ENCODE measurements around the gene NMT1. TPM values are rescaled to one million over a fixed set of nuclear protein-coding genes. Genes with fewer than 3 reads are reported as not detected.

NMT1 gene
- total RNA-seq, 2 donors from 2014 or later, result 122 to 136 TPM

DNA sequence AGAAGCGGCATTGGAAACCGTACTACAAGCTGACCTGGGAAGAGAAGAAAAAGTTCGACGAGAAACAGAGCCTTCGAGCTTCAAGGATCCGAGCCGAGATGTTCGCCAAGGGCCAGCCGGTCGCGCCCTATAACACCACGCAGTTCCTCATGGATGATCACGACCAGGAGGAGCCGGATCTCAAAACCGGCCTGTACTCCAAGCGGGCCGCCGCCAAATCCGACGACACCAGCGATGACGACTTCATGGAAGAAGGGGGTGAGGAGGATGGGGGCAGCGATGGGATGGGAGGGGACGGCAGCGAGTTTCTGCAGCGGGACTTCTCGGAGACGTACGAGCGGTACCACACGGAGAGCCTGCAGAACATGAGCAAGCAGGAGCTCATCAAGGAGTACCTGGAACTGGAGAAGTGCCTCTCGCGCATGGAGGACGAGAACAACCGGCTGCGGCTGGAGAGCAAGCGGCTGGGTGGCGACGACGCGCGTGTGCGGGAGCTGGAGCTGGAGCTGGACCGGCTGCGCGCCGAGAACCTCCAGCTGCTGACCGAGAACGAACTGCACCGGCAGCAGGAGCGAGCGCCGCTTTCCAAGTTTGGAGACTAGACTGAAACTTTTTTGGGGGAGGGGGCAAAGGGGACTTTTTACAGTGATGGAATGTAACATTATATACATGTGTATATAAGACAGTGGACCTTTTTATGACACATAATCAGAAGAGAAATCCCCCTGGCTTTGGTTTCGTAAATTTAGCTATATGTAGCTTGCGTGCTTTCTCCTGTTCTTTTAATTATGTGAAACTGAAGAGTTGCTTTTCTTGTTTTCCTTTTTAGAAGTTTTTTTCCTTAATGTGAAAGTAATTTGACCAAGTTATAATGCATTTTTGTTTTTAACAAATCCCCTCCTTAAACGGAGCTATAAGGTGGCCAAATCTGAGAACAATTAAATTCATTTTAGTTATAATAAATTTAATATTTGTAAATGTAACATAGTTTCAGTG lies 88.8 kb downstream of the NMT1 start:
- peak; percentile 81 for DNase-seq
- peak overlapping the region; percentile 98 for H3K27ac ChIP-seq (ENCODE audit: low read depth, low read length)
- H3K4me3 Mint-ChIP-seq, result peak overlapping the region; percentile 96
- H3K4me3 ChIP-seq (ENCODE audit: low read length), result peak overlapping the region; percentile 99
- peaks cover 28% of the 10 kb centered on the region for H3K4me1 Mint-ChIP-seq
- peak overlapping the region; percentile 89 for H3K9ac ChIP-seq (ENCODE audit: extremely low read depth, low read length, poor library complexity, severe bottlenecking)
- H3K36me3 Mint-ChIP-seq (ENCODE audit: low read depth), result no peaks in the 10 kb centered on the region
- TF ChIP-seq, protein P1, sequence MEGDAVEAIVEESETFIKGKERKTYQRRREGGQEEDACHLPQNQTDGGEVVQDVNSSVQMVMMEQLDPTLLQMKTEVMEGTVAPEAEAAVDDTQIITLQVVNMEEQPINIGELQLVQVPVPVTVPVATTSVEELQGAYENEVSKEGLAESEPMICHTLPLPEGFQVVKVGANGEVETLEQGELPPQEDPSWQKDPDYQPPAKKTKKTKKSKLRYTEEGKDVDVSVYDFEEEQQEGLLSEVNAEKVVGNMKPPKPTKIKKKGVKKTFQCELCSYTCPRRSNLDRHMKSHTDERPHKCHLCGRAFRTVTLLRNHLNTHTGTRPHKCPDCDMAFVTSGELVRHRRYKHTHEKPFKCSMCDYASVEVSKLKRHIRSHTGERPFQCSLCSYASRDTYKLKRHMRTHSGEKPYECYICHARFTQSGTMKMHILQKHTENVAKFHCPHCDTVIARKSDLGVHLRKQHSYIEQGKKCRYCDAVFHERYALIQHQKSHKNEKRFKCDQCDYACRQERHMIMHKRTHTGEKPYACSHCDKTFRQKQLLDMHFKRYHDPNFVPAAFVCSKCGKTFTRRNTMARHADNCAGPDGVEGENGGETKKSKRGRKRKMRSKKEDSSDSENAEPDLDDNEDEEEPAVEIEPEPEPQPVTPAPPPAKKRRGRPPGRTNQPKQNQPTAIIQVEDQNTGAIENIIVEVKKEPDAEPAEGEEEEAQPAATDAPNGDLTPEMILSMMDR (conservative IDR thresholded peaks at IDR 0.05), result no peak
- peak overlapping the region; percentile 98 for H3K27ac Mint-ChIP-seq
- H3K27me3 ChIP-seq (ENCODE audit: control insufficient read depth, insufficient read depth, low read length, poor library complexity, severe bottlenecking), result no peaks in the 10 kb centered on the region
- no peaks in the 10 kb centered on the region for H3K9me3 ChIP-seq (ENCODE audit: control insufficient read depth, low read length)
- no peaks in the 10 kb centered on the region for H3K9me3 Mint-ChIP-seq
- H3K4me1 ChIP-seq (ENCODE audit: control insufficient read depth, insufficient read depth, low read length), result peaks cover 10% of the 10 kb centered on the region
- H3K27me3 Mint-ChIP-seq (ENCODE audit: insufficient read depth), result no peaks in the 10 kb centered on the region
- WGBS, 2 experiments (ENCODE audit: insufficient coverage in 1 of 2, insufficient read length in 1 of 2), result 1 to 3% methylated on average over 25 to 55 of the region's 56 CpGs
- H3K36me3 ChIP-seq (ENCODE audit: control insufficient read depth, insufficient read depth, low read length), result no peaks in the 10 kb centered on the region

DNA sequence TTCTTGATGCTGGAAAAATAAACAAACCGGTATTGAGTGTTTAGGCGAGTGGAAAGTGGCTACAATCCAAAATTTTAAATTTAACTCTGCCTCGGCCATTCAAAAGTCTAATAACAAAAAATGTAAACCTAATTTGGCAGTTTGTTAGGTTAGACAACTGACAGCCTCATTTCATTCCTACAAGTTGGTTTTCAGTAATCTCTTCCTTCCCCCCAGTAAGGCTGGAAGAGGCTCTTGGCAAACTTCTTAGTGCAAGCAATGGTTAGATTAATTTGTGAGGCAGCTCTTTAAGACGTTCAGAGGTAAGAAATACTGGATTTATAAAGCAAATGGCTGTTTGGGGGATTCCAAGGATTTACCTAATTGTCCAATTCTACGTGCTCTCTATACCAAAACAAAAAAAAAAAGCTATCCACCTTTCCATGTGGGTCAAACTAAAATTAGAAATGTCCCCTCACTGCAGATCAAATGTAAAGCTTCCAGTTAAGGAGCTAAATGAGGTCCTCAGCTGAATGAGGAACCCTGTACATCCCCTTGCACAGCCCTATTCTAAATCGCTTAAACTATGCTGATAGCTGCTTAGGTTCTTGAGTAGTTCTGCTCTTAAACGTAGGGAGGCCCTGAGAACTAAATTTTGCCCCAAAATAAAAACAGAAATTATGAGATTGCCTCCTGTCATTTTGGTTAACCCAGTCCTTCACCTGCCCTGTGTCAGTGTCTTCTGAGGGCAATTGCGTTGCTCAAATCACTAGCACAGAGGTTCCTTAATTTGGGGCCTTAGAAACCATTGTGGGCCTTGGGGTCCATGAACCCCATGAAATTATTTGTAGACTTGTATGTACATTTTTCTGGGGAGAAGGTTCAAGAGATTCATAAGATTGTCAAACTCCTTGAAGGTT lies 90.0 kb downstream of the NMT1 start:
- Histone ChIP-seq H3K27me3 (ENCODE audit: control insufficient read depth, insufficient read depth, low read length, poor library complexity, severe bottlenecking) (no peaks in the 10 kb centered on the region), H3K9me3 (ENCODE audit: control insufficient read depth, low read length) (no peaks in the 10 kb centered on the region), H3K4me3 (ENCODE audit: low read length) (peak overlapping the region; percentile 99), H3K27ac (ENCODE audit: low read depth, low read length) (no peak overlapping the region), H3K4me1 (ENCODE audit: control insufficient read depth, insufficient read depth, low read length) (peaks cover 10% of the 10 kb centered on the region), H3K9ac (ENCODE audit: extremely low read depth, low read length, poor library complexity, severe bottlenecking) (peak overlapping the region; percentile 89), H3K36me3 (ENCODE audit: control insufficient read depth, insufficient read depth, low read length) (no peaks in the 10 kb centered on the region)
- Mint-ChIP-seq H3K27ac (no peak overlapping the region), H3K36me3 (ENCODE audit: low read depth) (no peaks in the 10 kb centered on the region), H3K4me1 (peaks cover 23% of the 10 kb centered on the region), H3K27me3 (ENCODE audit: insufficient read depth) (no peaks in the 10 kb centered on the region), H3K9me3 (no peaks in the 10 kb centered on the region), H3K4me3 (peak overlapping the region; percentile 96)
- DNase-seq, result no peak
- TF ChIP-seq, protein P1 (conservative IDR thresholded peaks at IDR 0.05), result no peak
- 50 to 54% methylated on average over 7 to 8 of the region's 8 CpGs for WGBS, 2 experiments (ENCODE audit: insufficient coverage in 1 of 2, insufficient read length in 1 of 2)

DNA sequence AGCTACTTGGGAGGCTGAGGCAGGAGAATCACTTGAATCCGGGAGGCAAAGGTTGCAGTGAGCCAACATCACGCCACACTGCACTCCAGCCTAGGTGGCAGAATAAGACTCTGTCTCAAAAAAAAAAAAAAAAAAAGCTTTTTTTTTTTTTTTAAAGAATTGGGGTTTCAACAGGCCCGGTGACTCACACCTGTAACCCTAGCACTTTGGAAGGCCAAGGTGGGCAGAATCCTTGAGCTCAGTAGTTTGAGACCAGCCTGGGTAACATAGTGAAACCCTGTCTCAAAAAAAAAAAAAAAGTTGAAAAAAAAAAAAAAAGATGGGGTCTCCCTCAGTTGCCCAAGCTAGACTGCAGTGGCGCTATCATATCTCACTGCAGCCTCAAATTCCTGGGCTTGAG lies 93.9 kb downstream of the NMT1 start:
- Mint-ChIP-seq H3K4me1 (peaks cover 25% of the 10 kb centered on the region), H3K27ac (no peak overlapping the region), H3K36me3 (ENCODE audit: low read depth) (no peaks in the 10 kb centered on the region), H3K9me3 (no peaks in the 10 kb centered on the region), H3K4me3 (no peak overlapping the region), H3K27me3 (ENCODE audit: insufficient read depth) (no peaks in the 10 kb centered on the region)
- H3K9ac ChIP-seq (ENCODE audit: extremely low read depth, low read length, poor library complexity, severe bottlenecking), result no peak overlapping the region
- no peaks in the 10 kb centered on the region for H3K9me3 ChIP-seq (ENCODE audit: control insufficient read depth, low read length)
- H3K27ac ChIP-seq (ENCODE audit: low read depth, low read length), result no peak overlapping the region
- H3K27me3 ChIP-seq (ENCODE audit: control insufficient read depth, insufficient read depth, low read length, poor library complexity, severe bottlenecking), result no peaks in the 10 kb centered on the region
- no peak for DNase-seq
- no peaks in the 10 kb centered on the region for H3K36me3 ChIP-seq (ENCODE audit: control insufficient read depth, insufficient read depth, low read length)
- H3K4me1 ChIP-seq (ENCODE audit: control insufficient read depth, insufficient read depth, low read length), result peaks cover 5% of the 10 kb centered on the region
- H3K4me3 ChIP-seq (ENCODE audit: low read length), result no peak overlapping the region
- TF ChIP-seq, protein P1 (conservative IDR thresholded peaks at IDR 0.05), result no peak
- WGBS, 2 experiments (ENCODE audit: insufficient coverage in 1 of 2, insufficient read length in 1 of 2), result 78 to 98% methylated on average over 3 to 4 of the region's 4 CpGs
